ENCODE data around the gene RAC2. TPM values are rescaled to one million over a fixed set of nuclear protein-coding genes. Genes with fewer than 3 reads are reported as not detected.

RAC2 gene
- total and polyA plus RNA-seq, 2 of the 8 experiments (the other 6 are each of a cell fraction or from before 2014, with no cell fraction given) = 2.3 to 4.3 TPM

DNA sequence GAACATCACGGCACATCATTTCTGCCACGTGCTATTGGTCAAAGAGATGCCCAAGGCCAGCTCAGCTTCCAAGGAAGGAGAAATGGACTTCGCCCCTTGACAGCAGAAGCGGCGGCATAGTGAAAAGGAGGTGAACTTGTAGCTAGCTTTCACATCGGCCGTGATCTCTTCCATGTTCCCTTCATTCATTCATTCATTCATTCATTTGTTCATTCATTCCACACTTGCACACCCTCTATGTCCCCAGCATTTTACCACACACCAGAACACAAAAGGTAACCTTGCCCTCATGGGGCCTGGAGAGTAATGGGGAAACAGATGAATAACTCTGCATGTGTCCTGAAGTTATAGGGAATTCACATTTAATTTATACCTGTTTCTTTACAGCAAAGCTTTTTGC is 37.1 kb upstream of the RAC2 start (continued):
- TF ChIP-seq EGR1 (IDR thresholded peaks at IDR 0.05; ENCODE audit: borderline replicate concordance, low read depth, low read length) (no peak), SRF (IDR thresholded peaks at IDR 0.05; ENCODE audit: low read depth, low read length) (no peak), EP300 (IDR thresholded peaks at IDR 0.05; ENCODE audit: borderline replicate concordance in 1 of 2, low read depth in 2 of 2, low read length in 2 of 2) (no peak), HDAC6 (IDR thresholded peaks at IDR 0.05; ENCODE audit: low read depth, low read length) (no peak), SP4 (IDR thresholded peaks at IDR 0.05; ENCODE audit: low read length) (no peak)
